NCI-H1436 treated with DMSO at 0.1 percent for 48 hours (cell line): ENCODE measurements around the gene RFT1.
"Not testable (repeated sequence)": the region's sequence is repeated elsewhere in the genome, so short reads cannot be mapped to it uniquely, and the experiment has no call there.

Experiments used
- DNase-seq: peaks from one replicate; lab custom pipeline; 2025; lab: John Stamatoyannopoulos, UW

RFT1 gene

GRCh38 chr3:53162672-53163443 lies 32.6 kb upstream of the RFT1 start:
- no peak for DNase-seq

GRCh38 chr3:53161820-53162671 lies 31.8 kb upstream of the RFT1 start:
- no peak for DNase-seq

- no peak for DNase-seq
Measured at GRCh38 chr3:53161450-53161819, 31.2 kb upstream of the RFT1 start.

- peak; percentile 1 for DNase-seq
Measured at GRCh38 chr3:53160660-53161449, 30.6 kb upstream of the RFT1 start, which contains the start of gene PRKCD. PRKCD (plus strand) TSS chr3:53161209; CDS start chr3:53178423, 17,214 bp downstream.

GRCh38 chr3:53160061-53160659 lies 29.9 kb upstream of the RFT1 start:
- DNase-seq = no peak

GRCh38 chr3:53159156-53160060 lies 29.2 kb upstream of the RFT1 start:
- no peak for DNase-seq

GRCh38 chr3:53158765-53159155 lies 28.5 kb upstream of the RFT1 start:
- DNase-seq = no peak

- no peak for DNase-seq
Measured at GRCh38 chr3:53157974-53158580, 27.8 kb upstream of the RFT1 start.

GRCh38 chr3:53156368-53156834 lies 26.2 kb upstream of the RFT1 start:
- no peak for DNase-seq

- DNase-seq = no peak
Measured at GRCh38 chr3:53155760-53156159, 25.5 kb upstream of the RFT1 start.

GRCh38 chr3:53154881-53155285 lies 24.6 kb upstream of the RFT1 start:
- no peak for DNase-seq

- DNase-seq = no peak
Measured at GRCh38 chr3:53153980-53154379, 23.7 kb upstream of the RFT1 start.

GRCh38 chr3:53153264-53153823 lies 23.1 kb upstream of the RFT1 start:
- DNase-seq = no peak

- no peak for DNase-seq
Measured at GRCh38 chr3:53151870-53152660, 21.8 kb upstream of the RFT1 start.

- no peak for DNase-seq
Measured at GRCh38 chr3:53151465-53151864, 21.2 kb upstream of the RFT1 start.

GRCh38 chr3:53151086-53151438 lies 20.8 kb upstream of the RFT1 start:
- DNase-seq = not testable (repeated sequence)

- no peak for DNase-seq
Measured at GRCh38 chr3:53150247-53151085, 20.2 kb upstream of the RFT1 start.

- DNase-seq = no peak
Measured at GRCh38 chr3:53149699-53150098, 19.5 kb upstream of the RFT1 start.
